Measurements from ENCODE around the gene OSTM1. TPM values are rescaled to one million over a fixed set of nuclear protein-coding genes. Genes with fewer than 3 reads are reported as not detected.

Gene OSTM1, protein sequence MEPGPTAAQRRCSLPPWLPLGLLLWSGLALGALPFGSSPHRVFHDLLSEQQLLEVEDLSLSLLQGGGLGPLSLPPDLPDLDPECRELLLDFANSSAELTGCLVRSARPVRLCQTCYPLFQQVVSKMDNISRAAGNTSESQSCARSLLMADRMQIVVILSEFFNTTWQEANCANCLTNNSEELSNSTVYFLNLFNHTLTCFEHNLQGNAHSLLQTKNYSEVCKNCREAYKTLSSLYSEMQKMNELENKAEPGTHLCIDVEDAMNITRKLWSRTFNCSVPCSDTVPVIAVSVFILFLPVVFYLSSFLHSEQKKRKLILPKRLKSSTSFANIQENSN
- total RNA-seq (2014; rRNA removed; shearing (Covaris generic)) = 64.2 and 78.8 TPM in 2 replicates

DNA sequence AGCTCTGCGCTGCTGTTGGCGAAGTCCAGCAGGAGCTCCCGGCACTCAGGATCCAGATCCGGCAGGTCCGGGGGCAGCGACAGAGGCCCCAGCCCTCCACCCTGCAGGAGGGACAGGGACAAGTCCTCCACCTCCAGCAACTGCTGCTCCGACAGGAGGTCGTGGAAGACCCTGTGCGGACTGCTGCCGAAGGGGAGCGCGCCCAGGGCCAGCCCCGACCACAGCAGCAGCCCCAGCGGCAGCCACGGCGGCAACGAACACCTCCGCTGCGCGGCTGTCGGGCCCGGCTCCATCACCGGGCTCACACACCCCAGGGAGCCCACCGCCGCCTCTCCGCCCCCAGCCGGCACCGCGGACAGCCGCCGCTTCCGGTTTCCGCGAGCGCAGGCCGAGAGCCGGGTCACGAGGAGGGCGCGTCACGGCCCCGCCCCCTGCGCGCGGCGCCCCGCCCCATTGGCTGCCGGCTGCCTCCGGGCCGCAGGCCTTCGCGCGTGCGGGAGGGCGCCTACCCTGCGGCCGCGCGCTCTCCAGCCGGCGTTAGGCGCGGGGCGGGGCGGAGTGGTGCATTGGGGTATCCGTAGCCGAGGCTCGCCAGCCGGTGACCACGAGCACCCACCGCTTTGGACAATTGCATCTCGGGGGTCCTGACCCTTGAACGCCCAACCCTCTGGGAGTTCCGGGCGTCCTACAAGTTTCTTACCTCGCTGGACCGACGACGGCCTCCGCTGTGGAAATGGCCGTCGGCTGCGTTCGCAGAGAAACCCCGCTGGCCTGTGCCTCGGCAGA is at the start of gene OSTM1:
OSTM1 (minus strand) TSS at position 383 of the 786 bp plus-strand sequence; CDS start at position 293, 90 bp downstream.
- peak; percentile 87 for DNase-seq (ENCODE audit: low read depth)

DNA sequence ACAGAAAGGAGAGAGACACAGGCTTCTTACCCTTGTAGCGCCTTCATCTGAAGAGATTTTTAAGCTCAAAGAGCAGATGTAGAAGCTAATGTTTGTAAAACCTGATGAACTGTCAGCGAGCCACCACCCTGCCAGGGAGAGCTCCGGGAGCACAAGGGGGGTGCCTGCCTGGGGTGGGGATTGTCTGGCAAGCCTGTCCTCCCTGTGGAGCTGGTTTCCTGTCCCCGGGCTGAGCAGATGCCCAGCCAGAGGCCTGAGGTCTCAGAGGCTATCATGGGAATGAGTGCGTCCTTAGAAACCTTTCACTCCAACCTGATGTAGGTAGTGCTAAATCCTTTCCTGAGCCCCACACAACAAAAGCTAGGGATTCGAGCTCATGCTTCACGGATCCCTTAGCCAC is 49.4 kb upstream of the OSTM1 start:
- no peak for DNase-seq (ENCODE audit: low read depth)

DNA sequence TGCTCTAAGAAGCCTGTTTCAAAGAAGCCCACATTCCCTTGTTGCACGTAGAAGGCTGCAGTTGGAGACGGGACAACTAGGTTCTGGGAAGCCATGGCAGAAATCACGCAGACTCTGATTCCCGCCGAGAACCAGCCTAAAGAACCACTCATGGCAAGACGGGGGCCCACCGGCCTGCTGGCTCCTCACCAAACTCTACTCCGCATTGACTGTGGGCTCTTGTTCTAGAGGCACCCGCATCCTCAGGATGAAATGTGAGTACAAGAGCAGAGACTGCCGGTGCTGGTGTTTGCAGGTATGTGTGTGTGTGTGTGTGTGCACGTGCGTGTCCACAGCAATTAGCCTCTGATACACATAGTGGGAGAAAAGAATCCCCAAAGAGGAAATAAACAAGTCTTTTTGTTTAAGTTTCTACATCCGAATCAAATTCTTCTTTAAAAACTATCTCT is 49.0 kb upstream of the OSTM1 start:
- no peak for DNase-seq (ENCODE audit: low read depth)

DNA sequence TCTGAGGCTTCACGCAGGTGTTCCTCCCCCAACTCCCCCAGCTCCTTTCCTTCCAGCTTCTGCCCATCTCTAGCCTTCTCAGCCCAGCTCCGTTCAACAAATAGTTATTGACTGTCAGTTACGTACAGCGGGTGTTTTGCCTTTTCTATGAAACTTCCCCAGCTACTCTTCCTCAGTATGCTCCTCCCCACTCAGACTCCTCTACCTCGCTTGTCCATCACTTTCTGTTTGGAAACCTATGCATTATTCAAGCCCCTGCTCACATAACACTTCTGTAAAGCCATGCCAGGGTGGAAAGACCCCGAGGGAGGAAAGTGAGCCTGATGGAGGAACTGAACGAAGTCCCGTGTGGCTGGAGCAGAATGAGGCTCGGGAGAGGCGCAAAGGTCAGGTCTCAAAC is 47.1 kb upstream of the OSTM1 start:
- no peak for DNase-seq (ENCODE audit: low read depth)

DNA sequence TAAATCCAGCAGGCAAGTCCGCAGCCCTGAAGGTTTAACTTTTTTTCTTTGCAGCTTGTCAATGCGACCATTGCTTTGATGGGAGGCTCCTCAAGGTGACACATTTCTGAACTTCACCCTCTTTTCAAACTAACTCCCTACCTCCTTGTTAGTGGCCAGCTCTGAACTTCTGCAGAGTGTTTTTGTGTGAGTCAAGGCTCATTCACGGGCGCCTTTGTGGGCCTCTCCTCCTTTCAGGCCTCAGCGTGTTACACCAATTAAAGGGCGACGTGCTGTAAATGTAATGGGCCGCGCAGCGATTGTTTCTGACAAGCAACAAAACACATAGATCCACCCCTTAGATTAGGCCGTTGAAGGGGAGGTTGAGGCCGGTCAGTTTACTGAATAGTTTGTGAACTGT is 45.8 kb upstream of the OSTM1 start:
- no peak for DNase-seq (ENCODE audit: low read depth)

DNA sequence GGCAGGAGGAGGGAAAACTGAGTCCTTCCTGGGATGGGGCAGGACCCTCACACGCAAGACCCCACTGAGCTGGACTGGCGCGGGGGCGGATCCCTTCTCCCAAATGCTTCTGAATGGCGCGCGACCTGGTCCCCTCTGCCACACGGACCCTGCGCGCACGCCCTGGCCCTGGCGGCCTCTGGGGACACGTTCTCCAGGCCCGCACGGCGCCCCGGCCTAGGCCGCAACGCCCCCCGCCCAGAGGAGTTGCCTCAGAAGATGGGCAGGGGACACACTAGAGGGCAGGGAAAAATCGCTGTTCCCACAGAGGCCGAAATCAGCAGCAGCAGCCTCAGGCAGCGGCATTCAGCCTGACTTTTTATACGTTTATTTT is 45.2 kb upstream of the OSTM1 start:
- DNase-seq (ENCODE audit: low read depth) = no peak

DNA sequence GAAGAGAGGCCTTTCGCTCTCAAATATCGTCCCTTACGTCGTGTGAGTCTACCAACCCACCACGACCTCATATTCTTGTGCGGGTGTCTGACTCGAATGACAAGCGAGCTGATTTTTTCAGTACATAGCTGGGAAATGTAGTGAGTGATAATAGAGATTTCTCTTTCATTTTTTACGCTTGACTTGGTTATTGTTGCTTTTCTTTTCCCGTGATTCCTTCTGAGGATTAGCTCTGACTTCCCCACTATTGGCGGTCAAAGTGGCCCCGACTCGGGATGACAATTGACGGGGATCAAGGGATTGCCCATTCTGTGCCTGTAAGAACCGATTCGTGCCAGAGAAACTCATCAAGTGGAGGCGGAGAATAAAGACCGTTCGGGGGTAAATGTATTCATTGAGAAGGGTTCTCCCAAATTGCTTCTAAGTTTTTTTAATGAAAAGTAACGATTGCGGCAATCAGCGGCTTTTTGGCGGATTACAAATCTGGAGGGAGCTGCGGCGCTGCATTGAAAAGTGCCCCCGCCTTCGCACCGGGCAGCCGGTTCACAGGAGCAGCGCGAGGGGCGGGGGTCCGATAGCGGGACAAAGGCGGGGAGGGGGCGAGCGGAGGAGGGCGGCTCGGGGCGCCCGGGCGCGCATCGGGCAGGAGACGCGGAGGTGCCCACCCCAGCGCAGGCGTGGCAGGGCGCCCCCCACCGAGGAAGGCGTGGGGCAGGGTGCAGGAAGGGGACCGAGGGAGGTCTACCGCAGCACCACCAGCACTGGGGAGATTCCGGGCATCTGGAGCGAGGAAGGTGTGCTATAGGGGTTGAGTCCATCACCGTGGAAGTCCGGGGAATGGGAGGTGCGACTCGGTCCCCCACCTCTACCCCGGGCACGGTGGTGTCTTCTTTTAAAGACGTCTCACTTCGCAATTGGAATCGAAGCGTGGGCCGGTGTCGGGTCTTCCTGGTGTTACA is 44.5 kb upstream of the OSTM1 start:
- peak; percentile 34 for DNase-seq (ENCODE audit: low read depth)

DNA sequence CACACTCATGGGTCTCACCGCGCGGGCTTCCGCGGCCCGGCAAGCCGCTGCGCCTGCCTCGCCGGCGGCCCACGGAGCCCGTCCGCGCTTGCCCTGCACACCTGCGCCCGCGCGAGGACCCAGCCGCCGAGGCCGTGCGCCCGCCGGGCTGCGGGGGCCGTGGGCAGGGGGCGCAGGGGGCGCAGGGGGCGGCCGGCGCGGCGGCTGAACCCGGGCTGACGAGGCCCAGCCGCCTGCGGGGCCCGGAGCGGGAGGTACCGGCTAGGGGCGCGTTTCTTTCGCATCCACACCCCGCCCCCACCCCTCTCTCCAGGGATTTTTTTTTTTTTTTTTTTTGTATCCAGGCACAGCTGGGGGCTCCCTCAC is 43.8 kb upstream of the OSTM1 start:
- no peak for DNase-seq (ENCODE audit: low read depth)

DNA sequence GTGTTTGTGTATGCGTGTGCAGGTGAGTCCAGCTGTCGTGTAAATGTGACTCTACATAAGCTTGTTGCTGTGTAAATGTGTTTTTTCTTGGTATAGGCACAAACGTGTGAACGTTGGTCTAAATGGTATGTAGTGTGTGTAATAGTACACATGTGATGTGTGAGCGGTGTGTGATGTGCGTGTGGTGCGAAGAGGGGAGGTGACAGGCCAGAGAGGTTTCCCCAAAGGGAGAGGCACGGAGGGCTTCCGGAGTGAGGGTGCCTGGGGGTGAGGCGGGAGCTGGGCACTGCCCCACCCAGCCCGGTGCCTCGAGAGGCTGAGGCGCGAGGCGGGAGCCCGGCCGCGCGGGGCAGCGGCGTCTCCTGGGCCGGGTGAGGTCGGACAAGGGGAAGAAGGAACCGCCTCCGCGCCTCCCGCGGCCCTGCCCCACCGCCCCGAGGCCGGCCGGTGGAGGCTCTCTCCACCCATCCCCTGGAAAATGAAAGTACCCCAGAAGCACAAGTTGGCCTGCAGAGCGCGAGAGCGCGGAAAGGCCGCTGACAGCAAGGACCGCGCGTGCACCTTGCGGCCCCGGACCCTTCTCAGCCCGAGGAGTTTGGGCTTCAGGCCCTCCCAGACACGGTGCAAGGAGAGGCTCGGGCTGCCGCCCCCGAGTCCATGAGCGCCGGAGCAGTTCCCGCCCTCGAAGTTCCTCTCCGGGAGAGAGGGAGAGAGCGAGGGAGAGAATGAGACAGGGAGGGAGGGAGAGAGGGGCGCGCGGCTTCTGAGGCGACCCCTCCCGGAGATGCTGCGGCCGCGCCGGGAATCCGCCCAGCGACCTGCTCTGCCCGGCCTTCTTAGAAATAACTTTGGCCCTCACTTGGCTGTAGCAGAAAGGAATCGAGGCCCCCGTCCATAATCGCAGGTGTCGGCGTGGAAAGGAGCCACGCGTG is 43.2 kb upstream of the OSTM1 start:
- peak; percentile 67 for DNase-seq (ENCODE audit: low read depth)

DNA sequence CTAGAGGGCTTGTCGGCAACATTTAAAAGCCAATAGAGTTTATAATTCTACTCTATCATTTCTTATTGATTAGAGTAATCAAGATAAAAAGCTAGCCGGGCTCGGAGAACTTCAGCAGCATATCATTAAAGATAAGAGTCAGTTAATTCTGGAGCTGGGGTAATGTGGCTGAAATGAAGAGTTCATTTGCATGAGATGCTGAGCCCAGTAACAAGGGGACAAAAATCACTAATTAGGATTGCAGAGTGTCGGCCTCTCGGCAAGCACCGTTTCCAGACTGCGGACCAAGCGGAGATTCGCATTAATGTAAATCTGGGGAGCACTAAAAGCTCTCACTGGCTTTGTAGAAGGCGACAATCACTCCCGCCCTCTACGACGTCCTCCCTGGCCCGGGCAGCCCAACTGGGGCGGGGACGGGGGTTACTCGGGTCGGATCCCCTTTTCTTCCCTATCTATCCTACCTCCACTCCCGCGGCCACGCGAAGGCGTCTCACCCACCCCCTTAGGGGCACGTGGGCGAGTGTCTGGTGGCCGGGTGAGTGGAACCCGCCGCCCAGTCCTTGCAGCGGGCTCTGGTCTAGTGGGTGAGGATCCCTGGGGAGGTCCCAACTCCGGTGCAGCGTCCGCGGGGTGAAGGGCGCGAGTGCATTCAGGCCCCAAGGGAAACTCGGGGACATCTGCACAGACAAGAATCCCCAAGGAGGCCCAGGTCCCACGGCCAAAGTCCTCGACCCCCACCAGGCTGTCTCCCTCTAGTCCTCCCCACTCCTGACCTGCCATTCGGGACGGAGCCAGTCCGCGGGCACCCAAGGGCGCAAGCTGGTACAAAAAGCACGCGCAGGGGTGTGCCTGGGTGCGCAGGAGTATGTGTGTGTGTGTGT is 42.2 kb upstream of the OSTM1 start:
- no peak for DNase-seq (ENCODE audit: low read depth)

DNA sequence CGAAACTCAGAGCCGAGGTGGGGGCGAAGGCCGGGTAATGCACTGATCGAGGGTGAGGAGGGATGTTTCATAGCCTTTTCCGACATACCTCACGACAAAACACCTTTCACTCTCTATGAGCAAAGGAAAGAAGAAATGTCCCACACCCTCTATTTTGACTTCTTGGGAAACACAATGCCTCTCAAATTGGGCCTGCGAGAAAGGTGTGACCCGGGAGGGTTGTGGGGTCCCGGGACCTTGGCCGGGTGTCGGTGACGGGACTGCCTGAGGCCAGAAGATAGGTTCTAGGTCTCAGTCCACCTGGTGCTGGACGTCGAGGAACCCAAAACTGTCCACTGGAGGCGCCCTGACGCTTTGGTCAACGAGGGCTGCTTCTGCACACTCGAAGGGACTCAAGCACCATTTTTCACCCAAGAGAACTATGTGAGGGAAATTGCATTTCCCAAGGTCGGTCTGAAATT is 41.1 kb upstream of the OSTM1 start:
- peak; percentile 66 for DNase-seq (ENCODE audit: low read depth)

DNA sequence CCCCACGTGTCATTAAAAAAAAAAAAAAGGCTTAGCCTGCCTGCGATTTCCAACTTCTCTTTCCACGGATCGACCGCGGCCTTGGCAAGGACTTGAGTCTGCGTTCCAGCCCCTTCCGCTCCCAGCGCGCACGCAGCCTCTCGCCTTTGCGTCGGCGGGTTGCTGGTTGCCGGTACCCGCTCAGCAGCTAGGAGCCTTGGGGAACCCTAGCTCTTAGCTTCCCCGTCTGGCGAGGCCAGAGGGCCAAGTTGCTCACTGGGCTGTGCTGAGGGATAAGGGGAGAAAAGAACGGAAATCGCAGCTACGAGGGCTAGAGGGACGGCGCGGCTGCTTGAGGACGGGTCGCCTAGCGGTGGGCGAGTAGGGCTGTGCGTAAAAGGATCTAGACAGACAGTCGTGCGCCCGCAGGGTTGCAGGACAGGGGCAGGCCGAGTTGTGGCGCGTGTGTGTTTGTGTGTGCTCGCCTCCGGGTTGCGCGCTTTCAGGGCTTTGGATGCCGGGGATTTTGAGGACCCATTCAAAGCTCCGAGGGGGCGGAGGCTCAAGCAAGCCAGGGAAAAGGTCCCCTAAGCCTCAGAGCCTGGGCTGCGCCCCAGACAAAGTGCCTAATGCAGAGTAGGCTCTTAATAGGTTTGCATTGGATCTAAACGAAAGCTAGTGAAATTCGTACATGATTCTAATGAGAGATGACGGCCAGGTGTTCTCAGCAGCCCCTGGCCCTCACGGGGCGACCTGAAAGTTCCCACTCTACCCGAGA is 40.5 kb upstream of the OSTM1 start:
- DNase-seq (ENCODE audit: low read depth) = peak; percentile 79

DNA sequence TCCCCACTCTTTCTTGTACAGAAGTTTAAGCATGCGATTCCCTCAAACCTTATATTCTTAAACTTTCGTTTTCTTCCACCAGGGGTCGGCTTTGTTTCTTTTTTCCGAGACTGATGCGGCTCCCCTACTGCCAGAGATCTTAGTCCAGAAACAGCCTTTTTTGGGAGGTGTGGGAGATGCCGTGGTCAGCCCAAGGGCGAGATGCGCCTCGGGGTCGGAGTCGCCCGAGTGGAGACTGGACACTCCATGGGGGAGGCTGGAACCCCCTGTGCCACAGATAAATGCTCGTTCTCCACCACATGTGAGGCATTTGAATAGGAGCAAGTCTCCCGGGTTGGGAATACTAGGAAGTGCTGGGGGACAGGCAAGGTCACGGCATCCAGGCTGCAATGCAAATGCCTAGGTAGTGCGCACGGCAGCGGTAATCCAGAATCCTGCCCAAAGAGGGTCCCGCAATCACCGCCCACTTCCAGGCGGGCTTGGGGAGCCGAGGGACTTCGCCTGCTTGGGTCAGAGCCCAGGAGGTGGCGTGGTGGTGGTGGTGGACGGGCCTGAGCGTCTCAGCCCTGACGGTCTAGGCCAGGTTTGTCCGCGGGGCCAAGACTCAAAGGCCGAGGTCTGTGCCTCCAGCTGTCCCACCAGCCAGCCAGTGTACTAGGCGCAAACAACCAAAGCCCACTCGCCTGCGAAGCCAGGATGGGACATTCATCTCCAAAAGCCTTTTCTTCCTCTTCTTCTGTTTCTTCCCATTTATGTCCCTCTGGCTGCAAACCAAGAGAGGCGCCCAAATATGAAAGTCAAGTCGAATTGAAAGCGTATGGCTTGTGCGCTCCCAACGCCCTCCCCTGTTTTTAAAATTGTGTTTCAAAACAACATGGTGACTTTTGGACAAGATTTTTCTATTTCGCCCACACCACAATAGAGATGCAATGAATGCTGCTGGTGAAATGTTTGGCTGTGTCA is 39.3 kb upstream of the OSTM1 start:
- peak; percentile 77 for DNase-seq (ENCODE audit: low read depth)

DNA sequence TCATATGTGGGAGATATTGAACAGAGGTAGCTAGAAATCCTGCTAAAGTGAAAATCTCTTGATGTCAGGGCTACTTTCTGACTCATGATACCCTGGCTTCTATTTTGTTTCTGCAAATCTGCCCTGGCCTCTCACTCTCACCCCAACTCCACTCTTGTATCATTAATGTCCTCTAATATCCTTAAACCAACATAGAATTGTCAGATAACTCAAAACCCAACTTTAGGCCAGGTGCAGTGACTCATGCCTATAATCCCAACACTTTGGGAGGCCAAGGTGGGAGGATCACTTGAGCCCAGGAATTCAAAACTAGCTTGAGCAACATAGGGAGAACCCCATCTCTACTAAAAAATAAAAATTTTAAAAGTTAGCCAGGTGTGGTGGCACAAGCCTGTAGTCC is 33.8 kb upstream of the OSTM1 start:
- peak; percentile 65 for DNase-seq (ENCODE audit: low read depth)

DNA sequence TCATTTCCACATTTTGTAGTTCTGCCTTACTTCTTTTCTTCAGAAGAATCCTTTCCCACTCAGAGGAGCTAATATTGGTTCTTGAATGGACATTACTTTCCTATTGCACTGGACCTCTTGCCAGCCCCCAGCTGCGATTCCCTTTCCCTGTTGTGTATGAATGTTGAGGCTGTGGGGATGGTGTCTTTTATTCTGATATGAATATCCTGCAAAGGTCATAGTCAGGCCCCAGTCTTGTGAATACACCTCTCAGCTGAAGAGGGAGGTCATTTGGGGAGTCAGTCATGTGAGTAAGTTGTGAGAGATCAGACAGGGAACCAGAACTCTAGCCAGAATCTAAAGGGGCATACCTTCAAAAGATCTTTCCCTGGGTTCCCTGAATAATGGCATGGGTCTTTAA is 32.6 kb upstream of the OSTM1 start:
- peak; percentile 25 for DNase-seq (ENCODE audit: low read depth)

DNA sequence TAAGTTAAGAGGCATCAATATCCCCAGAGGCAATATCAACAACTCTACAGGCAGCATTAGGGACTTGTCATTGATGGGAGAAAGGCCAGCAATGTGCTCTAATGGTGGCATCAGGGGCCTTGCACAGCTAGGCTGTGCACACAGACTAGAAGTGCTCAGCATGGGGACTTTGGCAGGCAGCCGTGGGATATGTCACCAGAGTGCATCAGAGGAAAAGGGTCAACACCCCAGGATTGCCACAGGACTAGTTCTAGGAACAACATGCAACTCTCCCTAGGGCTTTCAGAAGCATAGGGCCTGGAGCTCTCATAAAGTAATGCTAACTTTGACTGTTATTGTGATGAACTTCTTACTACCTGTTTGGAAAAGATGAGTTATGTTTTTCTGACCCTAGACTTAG is 32.2 kb upstream of the OSTM1 start:
- DNase-seq (ENCODE audit: low read depth) = no peak

DNA sequence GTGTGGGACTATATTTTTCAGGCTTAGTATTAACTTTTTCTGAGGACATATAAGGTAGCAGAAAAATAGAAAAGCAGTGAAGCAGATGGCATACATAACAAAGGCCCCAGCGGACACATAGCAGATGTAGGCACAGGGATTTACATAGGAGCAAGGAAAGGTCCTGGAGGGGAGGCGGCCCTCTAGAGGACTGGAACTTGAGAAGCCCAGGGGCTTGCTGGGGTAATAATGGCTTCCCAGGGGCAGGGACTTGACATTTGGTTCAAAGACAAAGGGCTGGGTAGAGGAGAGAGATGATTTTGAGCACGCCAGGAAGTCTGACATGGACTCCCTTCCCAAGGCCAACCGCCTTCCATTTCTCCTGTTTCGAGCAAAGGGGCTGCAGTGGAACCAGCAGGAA is 31.7 kb upstream of the OSTM1 start:
- no peak for DNase-seq (ENCODE audit: low read depth)

DNA sequence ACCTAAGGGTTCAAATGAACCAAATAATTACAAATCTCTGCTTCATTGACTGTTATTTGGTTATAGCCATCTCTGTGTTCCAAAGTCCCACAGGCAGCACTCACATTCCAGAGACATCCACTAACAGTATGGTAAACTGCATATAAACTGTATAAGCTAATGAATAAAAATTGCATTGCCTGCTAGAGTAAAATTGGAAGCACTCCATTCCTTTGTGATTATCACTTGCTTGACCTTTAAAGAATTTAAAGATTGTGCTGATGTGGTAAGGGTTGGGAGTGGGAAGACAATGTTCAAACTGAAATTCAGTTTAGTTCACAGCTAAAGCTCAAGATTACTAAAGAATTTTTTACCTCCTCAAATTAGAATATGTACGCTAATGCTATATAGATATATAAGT is 31.0 kb upstream of the OSTM1 start:
- DNase-seq (ENCODE audit: low read depth) = peak; percentile 26
